HG03196 (cell line): Measurements from ENCODE around the gene CCDC14.
"Not testable (repeated sequence)": the region's sequence is repeated elsewhere in the genome, so short reads cannot be mapped to it uniquely, and the experiment has no call there.

Experiments
- ATAC-seq: cut with Tn5 transposase; IDR thresholded peaks from one replicate; pipeline ENCODE4 v1.9.1; 2021; ENCODE audit not compliant: unreplicated experiment

Gene CCDC14

GRCh38 chr3:123960781-123961507, at the start of gene CCDC14:
TSS of gene CCDC14 (minus strand) at chr3:123961229. CDS start at chr3:123961173, 56 bp downstream.
- peak; percentile 79 for ATAC-seq

GRCh38 chr3:124008321-124008720, 47.3 kb upstream of the CCDC14 start:
- ATAC-seq, result not testable (repeated sequence)

GRCh38 chr3:124007186-124007585, 46.2 kb upstream of the CCDC14 start:
- no peak for ATAC-seq

GRCh38 chr3:124002405-124003079, 41.5 kb upstream of the CCDC14 start:
- not testable (repeated sequence) for ATAC-seq

GRCh38 chr3:124001366-124001765, 40.3 kb upstream of the CCDC14 start:
- ATAC-seq, result not testable (repeated sequence)

- ATAC-seq, result no peak
Observed at GRCh38 chr3:123997543-123997942, 36.5 kb upstream of the CCDC14 start.

- no peak for ATAC-seq
Observed at GRCh38 chr3:123993818-123994217, 32.8 kb upstream of the CCDC14 start.

- not testable (repeated sequence) for ATAC-seq
Observed at GRCh38 chr3:123991730-123992588, 30.9 kb upstream of the CCDC14 start, which contains the start of gene ROPN1. TSS of gene ROPN1 (minus strand) at chr3:123992124. CDS start at chr3:123980481, 11,643 bp downstream.

- ATAC-seq, result no peak
Observed at GRCh38 chr3:123986427-123986826, 25.4 kb upstream of the CCDC14 start.

- ATAC-seq, result no peak
Observed at GRCh38 chr3:123984957-123985356, 23.9 kb upstream of the CCDC14 start.

- ATAC-seq, result no peak
Observed at GRCh38 chr3:123984350-123984749, 23.3 kb upstream of the CCDC14 start.

GRCh38 chr3:123981317-123981716, 20.3 kb upstream of the CCDC14 start:
- ATAC-seq, result not testable (repeated sequence)

- ATAC-seq, result no peak
Observed at GRCh38 chr3:123980539-123980938, 19.5 kb upstream of the CCDC14 start.

- ATAC-seq, result not testable (repeated sequence)
Observed at GRCh38 chr3:123979525-123980501, 18.8 kb upstream of the CCDC14 start.

- ATAC-seq, result not testable (repeated sequence)
Observed at GRCh38 chr3:123976904-123977303, 15.9 kb upstream of the CCDC14 start.

GRCh38 chr3:123976181-123976898, 15.3 kb upstream of the CCDC14 start:
- ATAC-seq, result not testable (repeated sequence)

GRCh38 chr3:123975030-123975429, 14.0 kb upstream of the CCDC14 start:
- not testable (repeated sequence) for ATAC-seq

- ATAC-seq, result no peak
Observed at GRCh38 chr3:123971406-123971805, 10.4 kb upstream of the CCDC14 start.

- ATAC-seq, result not testable (repeated sequence)
Observed at GRCh38 chr3:123967260-123967659, 6.2 kb upstream of the CCDC14 start.
